IPS-11a (cell line): ENCODE results near the gene BHMT2.

Experiments used
- H3K4me3 ChIP-seq: one replicate; pipeline ENCODE4 v1.5.1; 2013; ENCODE audit warnings: low read depth, low read length, control low read depth

Gene BHMT2

DNA sequence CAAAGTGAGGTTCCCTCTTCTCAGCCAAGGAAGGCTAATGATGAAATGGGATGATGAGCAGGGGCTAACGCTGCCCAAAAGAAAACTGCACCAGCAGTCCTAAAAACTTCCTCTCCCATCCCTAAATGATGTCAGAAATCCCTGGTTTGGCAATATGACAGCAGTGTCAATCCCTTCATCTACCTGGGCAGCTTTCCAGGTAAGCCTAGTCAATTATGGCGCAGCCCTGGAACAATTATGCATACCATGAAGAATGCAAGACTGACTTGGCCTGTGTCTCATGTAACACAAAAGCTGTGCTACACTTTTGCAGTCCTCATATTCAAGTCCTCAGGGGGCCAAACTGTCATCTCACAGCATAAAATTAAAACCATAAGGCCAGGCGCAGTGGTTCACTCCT lies 7.1 kb upstream of the BHMT2 start:
- H3K4me3 ChIP-seq: no peak overlapping the region

- no peak overlapping the region for H3K4me3 ChIP-seq
Measured at GRCh38 chr5:79070350-79070667, 742 bp downstream of the BHMT2 start.

GRCh38 chr5:79074641-79075040 lies 5.1 kb downstream of the BHMT2 start:
- H3K4me3 ChIP-seq: no peak overlapping the region

DNA sequence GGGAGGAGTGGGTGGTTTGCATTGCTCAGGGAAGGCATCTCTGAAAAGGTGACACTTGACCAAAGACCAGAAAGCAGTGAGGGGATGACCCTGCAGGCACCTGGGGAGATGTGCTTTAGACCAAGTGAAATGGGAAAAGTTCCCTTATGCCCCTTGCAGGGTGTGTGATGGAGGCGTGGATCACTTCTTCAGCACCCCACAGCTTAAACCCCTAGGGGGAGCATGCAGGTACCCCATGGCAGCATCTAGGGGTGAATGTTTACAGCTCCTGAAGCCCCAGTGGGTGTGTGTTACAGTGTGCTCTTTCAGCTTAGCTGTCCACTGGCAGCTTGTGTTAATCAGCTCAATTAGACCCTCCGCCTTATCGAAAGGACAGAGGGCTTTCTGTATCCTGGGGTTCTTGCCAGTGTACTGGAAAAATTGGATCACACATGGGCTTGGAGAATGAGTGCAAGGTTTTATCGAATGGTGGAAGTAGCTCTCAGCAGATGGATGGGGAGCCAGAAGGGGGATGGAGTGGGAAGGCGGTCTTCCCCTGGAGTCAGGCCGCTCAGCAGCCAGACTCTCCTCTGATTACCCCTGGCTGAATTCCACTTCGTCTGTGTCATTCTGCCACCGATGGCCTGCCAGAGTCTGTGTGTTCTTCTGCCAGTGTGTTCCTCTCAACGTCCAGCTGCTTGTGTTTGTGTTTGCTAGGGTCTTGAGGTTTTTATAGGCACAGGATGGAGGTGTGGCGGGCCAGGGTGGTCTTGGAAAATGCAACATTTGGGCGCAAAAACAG lies 6.3 kb downstream of the BHMT2 start:
- no peak overlapping the region for H3K4me3 ChIP-seq

- no peak overlapping the region for H3K4me3 ChIP-seq
Measured at GRCh38 chr5:79076819-79077218, 7.3 kb downstream of the BHMT2 start.

GRCh38 chr5:79077680-79078365 lies 8.3 kb downstream of the BHMT2 start:
- H3K4me3 ChIP-seq: no peak overlapping the region

GRCh38 chr5:79080804-79081203 lies 11.2 kb downstream of the BHMT2 start:
- no peak overlapping the region for H3K4me3 ChIP-seq

DNA sequence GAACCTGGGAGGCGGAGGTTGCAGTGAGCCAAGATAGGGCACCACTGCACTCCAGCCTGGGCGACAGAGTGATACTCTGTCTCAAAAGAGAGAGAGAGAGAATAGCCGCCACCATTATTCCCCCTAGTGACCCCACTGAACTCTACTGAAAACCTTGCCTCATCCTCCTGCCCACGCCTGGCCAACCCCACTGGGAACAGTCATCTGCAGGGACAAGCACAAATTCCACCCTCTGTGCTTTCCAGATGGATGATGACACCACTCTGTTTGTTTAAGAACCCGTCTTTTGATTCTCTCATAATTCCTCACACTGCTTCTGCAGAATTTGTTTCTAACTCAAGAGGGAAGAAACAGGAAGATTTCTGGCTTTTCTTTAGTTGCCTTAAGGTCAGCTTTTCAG lies 12.2 kb downstream of the BHMT2 start:
- H3K4me3 ChIP-seq: no peak overlapping the region

DNA sequence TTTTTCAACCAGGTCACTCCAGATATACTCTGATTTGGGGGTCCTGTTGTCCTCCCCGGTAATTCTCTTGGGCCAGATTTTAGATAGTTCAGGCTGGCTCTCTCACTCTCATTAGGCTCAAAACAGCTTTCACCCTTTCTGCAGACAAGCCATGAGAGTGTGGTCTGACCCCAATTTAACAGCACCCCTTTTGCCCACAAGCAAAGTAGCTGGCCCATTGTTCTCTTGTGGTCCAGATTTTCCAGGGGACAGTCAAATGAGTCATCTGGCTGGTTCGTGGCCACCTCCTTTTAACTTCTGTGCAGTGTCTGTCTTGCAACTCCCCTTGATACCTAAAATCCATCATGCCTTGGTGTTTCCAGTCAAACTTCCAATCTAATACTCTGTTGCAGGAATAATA lies 16.5 kb downstream of the BHMT2 start:
- H3K4me3 ChIP-seq: no peak overlapping the region

DNA sequence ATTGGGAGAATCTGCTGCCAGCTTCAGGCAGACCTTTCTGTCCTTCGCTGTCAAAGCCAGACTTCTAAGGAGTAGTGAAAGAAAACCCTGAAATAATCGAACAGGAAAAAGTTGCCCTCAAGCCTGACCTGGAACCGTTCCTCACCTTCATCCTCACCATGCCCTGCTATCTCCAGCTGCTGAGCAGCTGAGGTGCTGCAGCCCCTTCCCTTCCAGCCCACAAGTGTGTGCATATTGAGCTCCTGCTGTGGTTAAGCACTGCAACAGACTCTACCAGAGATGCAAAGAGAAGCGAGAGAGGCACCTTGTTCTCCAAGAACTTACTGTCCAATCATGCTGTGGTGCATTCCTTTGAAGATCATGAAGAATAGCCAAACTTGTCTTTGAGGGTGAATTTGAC lies 18.9 kb downstream of the BHMT2 start:
- H3K4me3 ChIP-seq: no peak overlapping the region

- H3K4me3 ChIP-seq: no peak overlapping the region
Measured at GRCh38 chr5:79091064-79091463, 21.5 kb downstream of the BHMT2 start.

DNA sequence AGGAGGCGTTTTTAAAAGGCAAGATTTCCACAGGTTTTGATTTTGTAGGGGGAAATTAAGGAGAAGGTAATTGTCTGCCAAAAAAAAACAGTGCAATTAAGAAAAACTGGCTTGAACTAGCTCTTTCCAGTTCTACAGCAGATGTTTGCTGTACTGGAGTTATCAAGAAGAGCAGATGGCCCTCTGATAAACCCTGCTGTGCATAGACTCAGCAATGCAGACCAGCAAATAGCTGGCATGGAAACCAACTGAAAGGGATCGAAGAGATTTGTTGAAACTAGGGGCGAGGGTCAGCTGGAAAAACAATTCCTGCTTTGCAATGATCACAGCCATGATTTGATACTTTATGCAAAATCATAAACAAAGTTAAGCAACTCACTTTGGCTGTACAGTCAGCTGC lies 24.2 kb downstream of the BHMT2 start:
- no peak overlapping the region for H3K4me3 ChIP-seq

- H3K4me3 ChIP-seq: no peak overlapping the region
Measured at GRCh38 chr5:79105868-79106267, 36.3 kb downstream of the BHMT2 start.

- H3K4me3 ChIP-seq: no peak overlapping the region
Measured at GRCh38 chr5:79107020-79107796, 37.6 kb downstream of the BHMT2 start.

DNA sequence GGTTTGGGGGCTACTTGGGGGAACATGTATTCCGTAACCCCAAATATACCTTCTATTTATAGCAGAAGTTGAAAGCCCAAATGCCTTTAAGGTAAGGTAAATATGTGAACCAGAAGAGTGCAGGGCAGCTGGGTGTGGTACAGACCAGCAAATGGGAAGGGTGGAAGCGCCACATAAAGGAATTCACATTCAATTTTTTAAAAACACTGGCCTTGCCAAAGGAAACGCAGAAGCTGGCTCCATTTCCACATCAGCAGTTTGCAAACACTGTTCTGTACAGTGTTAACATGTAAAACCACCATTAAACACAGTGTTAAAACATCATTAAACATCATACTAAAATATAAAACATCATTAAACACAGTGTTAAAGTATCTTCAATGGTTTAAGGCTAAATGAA lies 38.5 kb downstream of the BHMT2 start:
- H3K4me3 ChIP-seq: no peak overlapping the region

DNA sequence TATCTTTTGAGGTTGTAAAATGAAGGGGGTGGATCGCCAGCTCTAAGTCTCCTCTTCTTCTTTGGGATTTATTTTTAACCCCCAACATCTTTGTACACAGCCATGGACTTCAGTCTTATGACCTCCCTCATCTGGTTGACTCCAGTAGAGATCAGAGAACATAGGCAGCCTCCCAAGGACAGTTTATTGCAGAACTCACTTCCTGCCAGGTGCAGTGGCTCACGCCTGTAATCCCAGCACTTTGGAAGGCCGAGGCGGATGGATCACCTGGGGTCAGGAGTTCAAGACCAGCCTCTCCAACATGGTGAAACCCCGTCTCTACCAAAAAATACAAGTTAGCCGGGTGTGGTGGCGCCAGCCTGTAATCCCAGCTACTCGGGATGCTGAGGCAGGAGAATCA lies 39.2 kb downstream of the BHMT2 start:
- H3K4me3 ChIP-seq: no peak overlapping the region

GRCh38 chr5:79109527-79110492 lies 40.2 kb downstream of the BHMT2 start:
- no peak overlapping the region for H3K4me3 ChIP-seq

DNA sequence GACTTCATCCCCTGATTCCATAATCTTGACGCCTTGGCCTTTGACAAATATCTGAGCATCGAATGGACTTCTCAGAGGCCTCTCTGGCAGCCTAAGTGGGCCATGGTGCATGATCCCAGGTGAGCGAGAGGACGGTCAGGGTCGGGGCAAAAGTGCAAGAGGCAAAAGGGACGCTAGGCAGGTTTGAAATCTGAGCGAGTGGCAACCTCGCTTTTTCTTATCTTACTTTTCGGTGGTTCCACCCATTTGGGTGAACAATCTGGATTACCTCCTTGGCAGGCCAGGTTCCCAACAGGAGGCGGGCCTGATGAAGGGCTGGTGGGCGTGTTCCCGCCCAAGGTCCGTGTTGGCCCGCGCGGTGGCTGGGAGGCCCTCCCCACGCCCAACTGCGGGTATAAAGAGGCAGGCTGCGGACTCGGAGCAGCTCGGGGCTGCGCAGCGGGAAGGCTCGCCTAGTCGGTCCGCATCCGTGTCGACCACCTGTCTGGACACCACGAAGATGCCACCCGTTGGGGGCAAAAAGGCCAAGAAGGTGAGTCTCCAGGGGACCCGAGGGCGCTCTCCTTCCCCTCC lies 41.9 kb downstream of the BHMT2 start, which contains the start of gene BHMT:
BHMT (plus strand) TSS at position 423 of the 573 bp plus-strand sequence; CDS start at position 500, 77 bp downstream.
- peak within 1 kb of the TSS; percentile 53 for H3K4me3 ChIP-seq

GRCh38 chr5:79111960-79112702 lies 42.6 kb downstream of the BHMT2 start:
- peak overlapping the region; percentile 53 for H3K4me3 ChIP-seq

DNA sequence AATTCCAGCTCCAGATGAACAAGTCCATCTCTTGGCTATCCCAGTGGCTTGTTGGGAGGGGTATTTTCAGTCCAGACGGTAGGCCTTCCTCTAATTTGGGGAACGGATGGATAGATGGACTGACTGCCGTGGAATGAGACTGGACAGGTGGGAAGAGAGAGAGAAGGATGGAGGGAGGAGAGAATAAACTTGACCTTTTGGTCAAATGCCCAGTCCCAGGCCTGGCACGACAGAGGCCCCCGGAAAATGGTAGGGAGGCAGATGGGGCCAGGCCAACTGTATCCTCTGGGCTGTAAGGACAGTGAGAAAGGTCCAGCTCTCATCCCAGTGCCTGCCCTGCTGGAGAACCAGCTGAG lies 43.1 kb downstream of the BHMT2 start:
- no peak overlapping the region for H3K4me3 ChIP-seq
